OCI-LY3 (cell line): ENCODE data around the gene TNFAIP2.
"Not testable (repeated sequence)": the region's sequence is repeated elsewhere in the genome, so short reads cannot be mapped to it uniquely, and the experiment has no call there.

ENCODE experiments used
- H2AFZ ChIP-seq: fragments of 200-600, 300-600 bp; shearing (Covaris generic); 2 replicates; pipeline ENCODE4 v1.6.0; 2014; ENCODE audit warnings: antibody characterized with exemption, low read depth, low read length
- H3K27ac ChIP-seq: fragments of 200-600, 300-600 bp; sonication (generic); 2 replicates; pipeline ENCODE4 v1.5.1; 2014; ENCODE audit warnings: mild to moderate bottlenecking, low read length, moderate library complexity, mixed read lengths
- H3K27me3 ChIP-seq: fragments of 200-600, 300-600 bp; sonication (generic); 2 replicates; pipeline ENCODE4 v1.6.1; 2014; ENCODE audit warnings: low read depth, low read length, mixed read lengths
- H3K36me3 ChIP-seq: fragments of 200-600, 300-600 bp; sonication (generic); replicated peaks from 2 replicates; pipeline ENCODE3; 2014; ENCODE audit warnings: low read depth, low read length, mixed read lengths
- H3K4me1 ChIP-seq: fragments of 300-600, 200-600 bp; sonication (generic); 2 replicates; pipeline ENCODE4 v1.6.1; 2014; ENCODE audit warnings: low read length, mixed read lengths
- H3K4me2 ChIP-seq: fragments of 200-600, 300-600 bp; sonication (generic); 2 replicates; pipeline ENCODE4 v1.6.1; 2014; ENCODE audit warnings: low read length, mixed read lengths
- H3K4me3 ChIP-seq: fragments of 300-600, 200-600 bp; sonication (generic); 2 replicates; pipeline ENCODE4 v1.5.1; 2014; ENCODE audit warnings: antibody characterized with exemption, mild to moderate bottlenecking, low read length, moderate library complexity
- H3K79me2 ChIP-seq: fragments of 300-600, 200-600 bp; shearing (Covaris generic); 2 replicates; pipeline ENCODE4 v1.6.1; 2014; ENCODE audit warnings: mild to moderate bottlenecking, low read length, mixed read lengths
- H3K9ac ChIP-seq: fragments of 300-600, 200-600 bp; shearing (Covaris generic); 2 replicates; pipeline ENCODE4 v1.6.0; 2014; ENCODE audit warnings: mild to moderate bottlenecking, low read length, moderate library complexity
- H3K9me3 ChIP-seq: fragments of 200-600, 300-600 bp; shearing (Covaris generic); 2 replicates; pipeline ENCODE4 v1.6.1; 2014; ENCODE audit warnings: low read length, mixed read lengths; ENCODE audit not compliant: insufficient read depth
- H4K20me1 ChIP-seq: fragments of 200-600, 300-600 bp; sonication (generic); 2 replicates; pipeline ENCODE4 v1.6.1; 2016; ENCODE audit warnings: low read length, mixed read lengths; ENCODE audit not compliant: insufficient read depth
- CTCF ChIP-seq: fragments of 200-600, 300-600 bp; sonication (generic); IDR thresholded peaks from 2 replicates; pipeline ENCODE4 v1.5.1; 2014; ENCODE audit warnings: antibody characterized with exemption, low read length, low read depth
- EZH2phosphoT487 ChIP-seq: fragments of 200-600 bp; shearing (Covaris generic); IDR thresholded peaks from 2 replicates; pipeline ENCODE4 v1.6.1; 2018; ENCODE audit warnings: antibody characterized with exemption, mixed run types, low read depth

Gene TNFAIP2

GRCh38 chr14:103169954-103170353 lies 46.7 kb downstream of the TNFAIP2 start:
- Histone ChIP-seq H3K27ac (no peak overlapping the region), H3K9me3 (peaks cover 25% of the 10 kb centered on the region), H3K4me3 (no peak overlapping the region), H3K4me2 (no peak overlapping the region), H3K36me3 (no peaks in the 10 kb centered on the region), H3K27me3 (peaks cover 4% of the 10 kb centered on the region; the same call in 1 of the 2 replicates), H4K20me1 (no peaks in the 10 kb centered on the region), H3K79me2 (no peaks in the 10 kb centered on the region), H3K9ac (no peak overlapping the region), H2AFZ (no peak overlapping the region), H3K4me1 (no peaks in the 10 kb centered on the region)
- TF ChIP-seq EZH2phosphoT487: no peak
- TF ChIP-seq CTCF: no peak

GRCh38 chr14:103171206-103171605 lies 47.9 kb downstream of the TNFAIP2 start:
- not testable (repeated sequence) for H3K79me2 ChIP-seq, H3K4me3 ChIP-seq, H3K27me3 ChIP-seq, H3K9ac ChIP-seq, H2AFZ ChIP-seq, H3K4me1 ChIP-seq, H4K20me1 ChIP-seq, H3K4me2 ChIP-seq, H3K36me3 ChIP-seq, H3K27ac ChIP-seq
- peaks cover 25% of the 10 kb centered on the region for H3K9me3 ChIP-seq

DNA sequence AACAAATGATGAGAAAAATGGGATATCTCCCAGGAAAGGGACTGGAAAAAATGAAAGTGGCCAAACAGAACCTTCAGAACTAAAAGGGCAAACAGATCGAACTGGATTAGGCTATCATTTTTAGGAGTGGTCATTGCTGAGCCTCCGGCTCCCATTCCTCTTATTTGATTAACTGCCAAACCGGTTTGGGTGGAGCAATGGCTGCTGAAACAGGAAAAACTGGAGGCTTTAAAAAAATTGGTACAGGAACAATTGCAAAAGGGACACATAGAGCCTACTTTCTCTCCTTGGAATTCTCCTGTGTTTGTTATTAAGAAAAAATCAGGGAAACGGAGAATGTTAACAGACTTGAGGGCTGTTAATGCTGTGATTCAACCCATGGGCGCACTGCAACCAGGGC lies 49.7 kb downstream of the TNFAIP2 start:
- TF ChIP-seq CTCF (no peak), EZH2phosphoT487 (no peak)

GRCh38 chr14:103173887-103174286 lies 50.6 kb downstream of the TNFAIP2 start:
- H3K9me3 ChIP-seq: peaks cover 25% of the 10 kb centered on the region
- H3K4me3 ChIP-seq, H3K27me3 ChIP-seq, H2AFZ ChIP-seq, H3K27ac ChIP-seq, H3K4me2 ChIP-seq, H3K79me2 ChIP-seq, H3K36me3 ChIP-seq, H3K4me1 ChIP-seq, H4K20me1 ChIP-seq, H3K9ac ChIP-seq: not testable (repeated sequence)

More for the DNA sequence above, 49.7 kb downstream of the TNFAIP2 start:
- H3K4me3 ChIP-seq: no peak overlapping the region
- H3K79me2 ChIP-seq: no peaks in the 10 kb centered on the region
- peaks cover 25% of the 10 kb centered on the region for H3K9me3 ChIP-seq
- H3K4me2 ChIP-seq: no peak overlapping the region
- H3K27me3 ChIP-seq: no peaks in the 10 kb centered on the region
- H3K27ac ChIP-seq: no peak overlapping the region
- no peaks in the 10 kb centered on the region for H3K36me3 ChIP-seq
- H3K9ac ChIP-seq: no peak overlapping the region
- no peaks in the 10 kb centered on the region for H3K4me1 ChIP-seq
- H2AFZ ChIP-seq: no peak overlapping the region
- H4K20me1 ChIP-seq: no peaks in the 10 kb centered on the region

DNA sequence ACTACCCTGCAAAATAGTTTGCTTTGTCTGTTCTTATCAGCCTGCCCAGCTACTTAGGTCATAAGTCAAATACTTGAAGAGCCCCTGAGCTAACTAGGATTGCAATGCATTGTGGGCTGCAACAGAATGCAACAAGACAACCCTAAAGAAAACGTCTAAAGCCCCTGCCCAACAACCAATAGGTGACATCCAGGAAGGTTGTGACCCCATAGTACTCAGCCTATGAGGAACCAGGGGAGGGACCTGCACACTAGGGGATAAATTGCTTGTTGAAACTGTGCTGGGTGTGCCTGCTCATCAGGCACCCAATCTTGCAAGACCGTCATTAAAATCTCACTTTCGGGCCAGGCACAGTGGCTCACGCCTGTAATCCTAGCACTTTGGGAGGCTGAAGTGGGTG lies 52.9 kb downstream of the TNFAIP2 start:
- H3K4me1 ChIP-seq, H3K9ac ChIP-seq, H3K4me3 ChIP-seq, H2AFZ ChIP-seq, H3K27me3 ChIP-seq, H3K36me3 ChIP-seq, H4K20me1 ChIP-seq, H3K27ac ChIP-seq, H3K79me2 ChIP-seq, H3K4me2 ChIP-seq: not testable (repeated sequence)
- peaks cover 13% of the 10 kb centered on the region for H3K9me3 ChIP-seq
